HFF-Myc (cell line): ENCODE data around the gene TMEM183A.
A peak's percentile ranks its signal among the peaks of the same experiment; 100 is the strongest.

Experiments
- DNase-seq: peaks from one replicate; pipeline ENCODE4 v3.0.0-alpha.2; 2011; ENCODE audit warnings: low read depth; ENCODE audit errors: extremely low read depth
- H3K4me3 ChIP-seq: replicated peaks from 2 replicates; pipeline ENCODE4 v1.5.1; 2011; ENCODE audit warnings: low read depth, mild to moderate bottlenecking, control low read depth, low read length
- CTCF ChIP-seq: IDR thresholded peaks from 2 replicates; pipeline ENCODE4 v1.5.1; 2012; ENCODE audit warnings: mild to moderate bottlenecking, low read depth, low read length, control low read depth; ENCODE audit errors: missing control alignments

Gene TMEM183A

GRCh38 chr1:203028784-203029553 lies 21.8 kb downstream of the TMEM183A start:
- no peak overlapping the region for H3K4me3 ChIP-seq
- no peak for TF ChIP-seq CTCF
- no peak for DNase-seq

GRCh38 chr1:203031467-203031866 lies 24.3 kb downstream of the TMEM183A start:
- DNase-seq = no peak
- no peak overlapping the region for H3K4me3 ChIP-seq
- peak; percentile 53 for TF ChIP-seq CTCF

GRCh38 chr1:203033287-203033686 lies 26.1 kb downstream of the TMEM183A start:
- no peak overlapping the region for H3K4me3 ChIP-seq
- no peak for DNase-seq
- TF ChIP-seq CTCF = no peak

GRCh38 chr1:203033917-203034316 lies 26.7 kb downstream of the TMEM183A start:
- no peak for TF ChIP-seq CTCF
- DNase-seq = no peak
- no peak overlapping the region for H3K4me3 ChIP-seq

- no peak for TF ChIP-seq CTCF
- no peak overlapping the region for H3K4me3 ChIP-seq
- DNase-seq = no peak
Measured at GRCh38 chr1:203034422-203035110, 27.4 kb downstream of the TMEM183A start.

- H3K4me3 ChIP-seq = no peak overlapping the region
- DNase-seq = no peak
- TF ChIP-seq CTCF = no peak
Measured at GRCh38 chr1:203035111-203036000, 28.2 kb downstream of the TMEM183A start.
